ENCODE measurements around the gene FXR2.
"Not testable (repeated sequence)": the region's sequence is repeated elsewhere in the genome, so short reads cannot be mapped to it uniquely, and the experiment has no call there.

The FXR2 gene

GRCh38 chr17:7627250-7628121, 12.8 kb upstream of the FXR2 start, which contains the start of gene SAT2:
TSS of gene SAT2 (minus strand) at chr17:7627821. CDS start at chr17:7627635, 186 bp downstream.
- DNase-seq, result peak; percentile 92 to 95

GRCh38 chr17:7626956-7627249, 12.2 kb upstream of the FXR2 start:
- no peak for DNase-seq

GRCh38 chr17:7626307-7626706, 11.6 kb upstream of the FXR2 start:
- peak; percentile 79 to 88 for DNase-seq

GRCh38 chr17:7625749-7626148, 11.1 kb upstream of the FXR2 start:
- not testable (repeated sequence) for DNase-seq

GRCh38 chr17:7623661-7624060, 9.0 kb upstream of the FXR2 start:
- DNase-seq, result no peak

GRCh38 chr17:7620835-7621234, 6.1 kb upstream of the FXR2 start:
- no peak for DNase-seq

GRCh38 chr17:7618608-7619007, 3.9 kb upstream of the FXR2 start:
- DNase-seq, result no peak

- no peak for DNase-seq
Measured at GRCh38 chr17:7615265-7615747, 609 bp upstream of the FXR2 start.

- DNase-seq, result no peak
Measured at GRCh38 chr17:7613769-7614424, 800 bp downstream of the FXR2 start.

GRCh38 chr17:7612294-7612640, 2.4 kb downstream of the FXR2 start:
- DNase-seq, result no peak

- DNase-seq, result no peak
Measured at GRCh38 chr17:7611635-7612293, 2.9 kb downstream of the FXR2 start.

GRCh38 chr17:7610641-7611040, 4.1 kb downstream of the FXR2 start:
- DNase-seq, result no peak

GRCh38 chr17:7606280-7606679, 8.4 kb downstream of the FXR2 start:
- no peak for DNase-seq

GRCh38 chr17:7597561-7597960, 17.1 kb downstream of the FXR2 start:
- not testable (repeated sequence) for DNase-seq

GRCh38 chr17:7593296-7593695, 21.4 kb downstream of the FXR2 start:
- no peak for DNase-seq

GRCh38 chr17:7592422-7593021, 22.2 kb downstream of the FXR2 start:
- DNase-seq, result no peak

- DNase-seq, result no peak
Measured at GRCh38 chr17:7591596-7591995, 23.1 kb downstream of the FXR2 start.

GRCh38 chr17:7590743-7591142, 24.0 kb downstream of the FXR2 start:
- DNase-seq, result no peak

GRCh38 chr17:7589891-7590691, 24.6 kb downstream of the FXR2 start, which contains the start of gene SOX15:
TSS of gene SOX15 (minus strand) at chr17:7590094. CDS start at chr17:7589676, 418 bp downstream.
- no peak for DNase-seq

- peak; percentile 81 to 86 for DNase-seq
Measured at GRCh38 chr17:7589204-7589868, 25.4 kb downstream of the FXR2 start.

- no peak for DNase-seq
Measured at GRCh38 chr17:7588553-7589203, 26.0 kb downstream of the FXR2 start.
